ENCODE results near the gene ASB1. TPM values are rescaled to one million over a fixed set of nuclear protein-coding genes. Genes with fewer than 3 reads are reported as not detected.

ASB1 gene
- total and polyA plus RNA-seq, 2 of the 13 experiments (the other 11 are each of a cell fraction or from before 2014, with no cell fraction given), result 48.6 to 49.2 TPM

- 0 out of 2 replicates have a peak, but pooled peaks have one; percentile 37 for TF ChIP-seq ZNF576 (CRISPR knock-in tag; IDR thresholded peaks at IDR 0.05)
- TF ChIP-seq PAWR (CRISPR knock-in tag; IDR thresholded peaks at IDR 0.05; ENCODE audit: borderline replicate concordance), result no peak
Measured at GRCh38 chr2:238457927-238458324, 31.2 kb downstream of the ASB1 start (continued).

DNA sequence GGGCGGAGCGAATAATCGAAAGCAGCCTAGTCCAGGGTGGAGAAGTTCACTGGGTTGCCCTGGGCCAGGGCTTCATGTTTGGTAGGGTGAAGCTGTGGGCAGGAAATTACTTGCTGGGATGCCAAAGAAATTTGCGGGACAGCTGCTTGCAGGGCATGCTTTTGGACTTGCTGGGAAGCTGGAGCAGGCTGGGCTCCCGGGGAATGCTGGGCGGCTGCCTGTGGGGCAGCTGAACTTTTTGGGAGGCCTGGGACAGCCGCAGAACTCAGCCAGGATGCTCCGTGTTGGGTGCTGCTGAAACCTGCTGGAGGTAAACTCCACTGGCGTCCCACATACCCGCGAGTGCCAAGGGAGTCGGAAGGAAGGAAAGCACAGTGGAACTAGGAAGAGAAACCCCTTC, 31.9 kb downstream of the ASB1 start:
- DNase-seq (ENCODE audit: low spot score), result no peak
- ChIA-PET POLR2A (interaction anchor here (1.2 kb wide), 1 partner anchor 9 kb away, joined by 3 read pairs; no protein-coding TSS in a partner anchor), CTCF (ENCODE audit: low intra/inter-chr PET ratio, low total read pairs) (no interaction called here)
- no peak for ATAC-seq
- Histone ChIP-seq H3K4me2 (ENCODE audit: low read depth, low read length) (no peak overlapping the region), H3K27ac (ENCODE audit: extremely low read length, insufficient read depth, low read length) (no peak overlapping the region), H3K79me2 (ENCODE audit: insufficient read depth, low read length) (no peaks in the 10 kb centered on the region), H3K4me3 (replicated peaks in 1 of 3; ENCODE audit: insufficient read depth in 1 of 3, low read depth in 2 of 3, low read length in 3 of 3) (no peak overlapping the region), H3K4me1 (ENCODE audit: insufficient read depth, low read length) (peaks cover 42% of the 10 kb centered on the region), H3K27me3 (ENCODE audit: control insufficient read depth in 1 of 2, insufficient read depth in 2 of 2, low read length in 2 of 2) (no peaks in the 10 kb centered on the region), H4K20me1 (ENCODE audit: insufficient read depth, low read length) (no peaks in the 10 kb centered on the region), H3K36me3 (replicated peaks in 1 of 2; ENCODE audit: control insufficient read depth in 1 of 2, insufficient read depth in 2 of 2, low read length in 2 of 2) (no peaks in the 10 kb centered on the region), H3K9ac (ENCODE audit: insufficient read depth, low read depth, low read length) (no peak overlapping the region), H3K9me3 (ENCODE audit: low read length) (peaks cover 4% of the 10 kb centered on the region; the same call in 1 of the 2 replicates), H2AFZ (ENCODE audit: low read length) (no peak overlapping the region)
- in situ Hi-C loops (cut with HindIII; ENCODE audit: extremely low pct_ligation_motif_present, low pct_unique_long_range_greater_than_20kb), result loop anchor here (5.0 kb wide), 1 partner anchor 91 kb away; no protein-coding TSS in a partner anchor
- TF ChIP-seq TRIM22 (IDR thresholded peaks at IDR 0.05), result no peak
- intact Hi-C loops (cut with micrococcal nuclease; ENCODE audit: unreplicated experiment), result no loop called here
- 88% methylated on average over 12 of the region's 12 CpGs for WGBS (ENCODE audit: low lambda C conversion rate)
- BruUV-seq (replicated peaks), result no TSS peak
- FAIRE-seq, result no peak

DNA sequence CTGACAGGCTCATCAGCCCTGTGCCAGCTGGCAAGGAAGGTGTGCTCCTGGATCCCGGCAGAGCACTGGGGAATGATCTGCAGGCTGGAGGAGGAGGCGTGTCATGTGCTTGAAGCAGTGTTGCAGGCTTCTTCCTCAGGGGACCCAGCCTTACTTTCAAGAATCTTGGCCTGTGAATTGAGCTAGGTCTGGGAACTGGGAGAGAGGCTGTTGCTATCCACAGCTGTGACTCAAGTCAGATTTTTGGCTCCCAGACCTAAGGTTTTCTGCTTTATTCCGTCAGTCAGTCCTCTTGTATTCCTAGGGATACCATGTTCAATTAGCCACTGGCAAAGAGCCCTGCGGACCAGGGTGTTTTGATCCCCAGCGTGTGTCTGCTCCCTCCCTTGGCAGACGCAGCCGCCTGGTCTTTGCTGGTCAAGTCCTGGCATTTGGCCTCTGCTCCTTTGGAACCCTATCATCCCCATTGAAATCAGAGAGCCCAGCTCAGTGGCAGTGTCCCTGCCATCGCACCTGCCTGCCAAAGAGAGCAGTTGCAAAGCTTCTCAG, 32.4 kb downstream of the ASB1 start:
- intact Hi-C loops (cut with micrococcal nuclease; ENCODE audit: unreplicated experiment) (no loop called here), in situ Hi-C loops (cut with HindIII; ENCODE audit: extremely low pct_ligation_motif_present, low pct_unique_long_range_greater_than_20kb) (loop anchor here (5.0 kb wide), 1 partner anchor 92 kb away; no protein-coding TSS in a partner anchor)
- ChIA-PET POLR2A (no interaction called here), CTCF (ENCODE audit: low intra/inter-chr PET ratio, low total read pairs) (no interaction called here)
- Histone ChIP-seq H4K20me1 (ENCODE audit: insufficient read depth, low read length) (no peaks in the 10 kb centered on the region), H3K27me3 (ENCODE audit: control insufficient read depth in 1 of 2, insufficient read depth in 2 of 2, low read length in 2 of 2) (no peaks in the 10 kb centered on the region), H3K4me3 (replicated peaks in 1 of 3; ENCODE audit: insufficient read depth in 1 of 3, low read depth in 2 of 3, low read length in 3 of 3) (no peak overlapping the region), H3K79me2 (ENCODE audit: insufficient read depth, low read length) (no peaks in the 10 kb centered on the region), H2AFZ (ENCODE audit: low read length) (no peak overlapping the region), H3K9me3 (ENCODE audit: low read length) (peaks cover 4% of the 10 kb centered on the region; the same call in 1 of the 2 replicates), H3K9ac (ENCODE audit: insufficient read depth, low read depth, low read length) (no peak overlapping the region), H3K4me2 (ENCODE audit: low read depth, low read length) (no peak overlapping the region), H3K27ac (ENCODE audit: extremely low read length, insufficient read depth, low read length) (no peak overlapping the region), H3K4me1 (ENCODE audit: insufficient read depth, low read length) (peaks cover 42% of the 10 kb centered on the region), H3K36me3 (replicated peaks in 1 of 2; ENCODE audit: control insufficient read depth in 1 of 2, insufficient read depth in 2 of 2, low read length in 2 of 2) (no peaks in the 10 kb centered on the region)
- FAIRE-seq, result no peak
- DNase-seq (ENCODE audit: low spot score), result no peak
- TF ChIP-seq FOXK1 (CRISPR knock-in tag; IDR thresholded peaks at IDR 0.05; ENCODE audit: borderline replicate concordance, low read depth) (no peak), ATF7-NPFF (CRISPR knock-in tag; IDR thresholded peaks at IDR 0.05; ENCODE audit: low read depth) (no peak), ZNF468 (CRISPR knock-in tag; IDR thresholded peaks at IDR 0.05) (no peak), EED (CRISPR knock-in tag; IDR thresholded peaks at IDR 0.05) (no peak), CREBL2 (CRISPR knock-in tag; IDR thresholded peaks at IDR 0.05; ENCODE audit: borderline replicate concordance) (no peak), ZNF274 (CRISPR knock-in tag; IDR thresholded peaks at IDR 0.05) (no peak), TBL1XR1 (IDR thresholded peaks at IDR 0.05; ENCODE audit: borderline replicate concordance, low read length, partially characterized antibody) (no peak), ZNF724P (CRISPR knock-in tag; IDR thresholded peaks at IDR 0.05; ENCODE audit: borderline replicate concordance) (no peak), ISL2 (CRISPR knock-in tag; IDR thresholded peaks at IDR 0.05) (no peak), ZNF121 (CRISPR knock-in tag; IDR thresholded peaks at IDR 0.05) (no peak), ZNF501 (CRISPR knock-in tag; IDR thresholded peaks at IDR 0.05) (no peak)
- 96% methylated on average over 7 of the region's 8 CpGs for WGBS (ENCODE audit: low lambda C conversion rate)
- BruUV-seq (replicated peaks), result no TSS peak
- ATAC-seq, result no peak

Measured in HepG2 (cell line).